OCI-LY1 (cell line): Measurements from ENCODE around the gene PI4KB.

Source experiments
- CTCF ChIP-seq: fragments of 200-600 bp; sonication (generic), shearing (Covaris generic); IDR thresholded peaks from 2 replicates; pipeline ENCODE4 v1.5.1; 2017; ENCODE audit warnings: mild to moderate bottlenecking, antibody characterized with exemption, low read length, moderate library complexity, mixed read lengths
- EZH2 ChIP-seq: fragments of 200-600 bp; sonication (generic), shearing (Covaris generic); IDR thresholded peaks from 2 replicates; pipeline ENCODE4 v1.8.0; 2017; ENCODE audit warnings: borderline replicate concordance, mixed run types, mild to moderate bottlenecking, antibody characterized with exemption, low read length, moderate library complexity, mixed read lengths

GRCh38 chr1:151259351-151259750 lies 67.9 kb downstream of the PI4KB start:
- no peak for TF ChIP-seq EZH2
- TF ChIP-seq CTCF: no peak
